Liver (tissue), 3 donors: ENCODE data around the gene RADIL.

Source experiments
- CTCF ChIP-seq: fragments of 150-350 bp; IDR thresholded peaks from 2 replicates; pipeline ENCODE4 v1.5.1; 2017; ENCODE audit warnings: improper control_type of control experiment, low read depth, low read length; ENCODE audit not compliant: missing input control
- FOXA1 ChIP-seq: IDR thresholded peaks from 2 replicates; pipeline ENCODE4 v1.6.1; 2016; ENCODE audit warnings: antibody characterized with exemption
- GABPA ChIP-seq, 2 donors: IDR thresholded peaks in 1 of 2; conservative IDR thresholded peaks in 1 of 2; 2 replicates each; pipeline ENCODE4 v1.6.1; 2016; ENCODE audit warnings: antibody characterized with exemption in 2 of 2, mild to moderate bottlenecking in 1 of 2, moderate library complexity in 1 of 2
- RAD21 ChIP-seq, 2 donors: IDR thresholded peaks; 2 replicates each; pipeline ENCODE4 v1.6.1; 2016; ENCODE audit warnings: antibody characterized with exemption in 2 of 2, mild to moderate bottlenecking in 2 of 2
- RXRA ChIP-seq, 2 donors: IDR thresholded peaks; 2 replicates each; pipeline ENCODE4 v1.6.1; 2017 to 2018; ENCODE audit warnings: antibody characterized with exemption in 2 of 2, mild to moderate bottlenecking in 1 of 2
- SP1 ChIP-seq: IDR thresholded peaks from 2 replicates; pipeline ENCODE4 v1.6.1; 2018; ENCODE audit warnings: antibody characterized with exemption, mild to moderate bottlenecking
- TF ChIP-seq, protein P1 (sequence below): IDR thresholded peaks from 2 replicates; pipeline ENCODE4 v1.6.1; 2016; ENCODE audit warnings: antibody characterized with exemption, mild to moderate bottlenecking
- TF ChIP-seq, protein P2 (sequence below): IDR thresholded peaks from 2 replicates; pipeline ENCODE4 v1.6.1; 2016; ENCODE audit warnings: antibody characterized with exemption
- TF ChIP-seq, protein P3 (sequence below): IDR thresholded peaks from 2 replicates; pipeline ENCODE4 v1.6.1; 2016; ENCODE audit warnings: antibody characterized with exemption
- donor health status: healthy.
- donor health status: healthy.

DNA sequence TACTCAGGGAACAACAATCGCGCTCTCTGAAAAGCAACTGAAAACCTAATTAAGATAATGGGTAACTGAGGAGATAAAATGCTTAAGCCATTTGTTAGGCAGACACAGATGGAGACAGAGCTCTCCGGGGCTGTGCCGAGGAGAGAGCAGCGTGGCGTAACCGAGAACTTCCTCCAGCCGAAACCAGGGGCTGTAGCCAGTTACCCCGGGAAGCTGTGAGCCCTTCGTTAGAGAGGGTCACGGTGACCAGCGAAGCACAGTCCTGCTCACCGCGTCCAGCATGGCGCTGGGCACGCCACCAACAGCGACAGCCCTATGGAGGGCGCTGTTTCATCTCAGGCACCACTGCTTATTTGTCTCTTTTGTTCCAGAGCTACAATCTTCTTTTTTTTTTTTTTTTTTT lies 37.8 kb downstream of the RADIL start:
- TF ChIP-seq, protein P1, sequence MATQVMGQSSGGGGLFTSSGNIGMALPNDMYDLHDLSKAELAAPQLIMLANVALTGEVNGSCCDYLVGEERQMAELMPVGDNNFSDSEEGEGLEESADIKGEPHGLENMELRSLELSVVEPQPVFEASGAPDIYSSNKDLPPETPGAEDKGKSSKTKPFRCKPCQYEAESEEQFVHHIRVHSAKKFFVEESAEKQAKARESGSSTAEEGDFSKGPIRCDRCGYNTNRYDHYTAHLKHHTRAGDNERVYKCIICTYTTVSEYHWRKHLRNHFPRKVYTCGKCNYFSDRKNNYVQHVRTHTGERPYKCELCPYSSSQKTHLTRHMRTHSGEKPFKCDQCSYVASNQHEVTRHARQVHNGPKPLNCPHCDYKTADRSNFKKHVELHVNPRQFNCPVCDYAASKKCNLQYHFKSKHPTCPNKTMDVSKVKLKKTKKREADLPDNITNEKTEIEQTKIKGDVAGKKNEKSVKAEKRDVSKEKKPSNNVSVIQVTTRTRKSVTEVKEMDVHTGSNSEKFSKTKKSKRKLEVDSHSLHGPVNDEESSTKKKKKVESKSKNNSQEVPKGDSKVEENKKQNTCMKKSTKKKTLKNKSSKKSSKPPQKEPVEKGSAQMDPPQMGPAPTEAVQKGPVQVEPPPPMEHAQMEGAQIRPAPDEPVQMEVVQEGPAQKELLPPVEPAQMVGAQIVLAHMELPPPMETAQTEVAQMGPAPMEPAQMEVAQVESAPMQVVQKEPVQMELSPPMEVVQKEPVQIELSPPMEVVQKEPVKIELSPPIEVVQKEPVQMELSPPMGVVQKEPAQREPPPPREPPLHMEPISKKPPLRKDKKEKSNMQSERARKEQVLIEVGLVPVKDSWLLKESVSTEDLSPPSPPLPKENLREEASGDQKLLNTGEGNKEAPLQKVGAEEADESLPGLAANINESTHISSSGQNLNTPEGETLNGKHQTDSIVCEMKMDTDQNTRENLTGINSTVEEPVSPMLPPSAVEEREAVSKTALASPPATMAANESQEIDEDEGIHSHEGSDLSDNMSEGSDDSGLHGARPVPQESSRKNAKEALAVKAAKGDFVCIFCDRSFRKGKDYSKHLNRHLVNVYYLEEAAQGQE = no peak
- TF ChIP-seq CTCF (no peak), FOXA1 (no peak), RAD21 (IDR thresholded peaks at IDR 0.05) (no peak), SP1 (no peak), RXRA (IDR thresholded peaks at IDR 0.05) (no peak), GABPA (IDR thresholded peaks at IDR 0.05 in 1 of 2, conservative IDR thresholded peaks at IDR 0.05 in 1 of 2) (no peak)
- TF ChIP-seq, protein P2, sequence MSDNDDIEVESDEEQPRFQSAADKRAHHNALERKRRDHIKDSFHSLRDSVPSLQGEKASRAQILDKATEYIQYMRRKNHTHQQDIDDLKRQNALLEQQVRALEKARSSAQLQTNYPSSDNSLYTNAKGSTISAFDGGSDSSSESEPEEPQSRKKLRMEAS = no peak
- TF ChIP-seq, protein P3, sequence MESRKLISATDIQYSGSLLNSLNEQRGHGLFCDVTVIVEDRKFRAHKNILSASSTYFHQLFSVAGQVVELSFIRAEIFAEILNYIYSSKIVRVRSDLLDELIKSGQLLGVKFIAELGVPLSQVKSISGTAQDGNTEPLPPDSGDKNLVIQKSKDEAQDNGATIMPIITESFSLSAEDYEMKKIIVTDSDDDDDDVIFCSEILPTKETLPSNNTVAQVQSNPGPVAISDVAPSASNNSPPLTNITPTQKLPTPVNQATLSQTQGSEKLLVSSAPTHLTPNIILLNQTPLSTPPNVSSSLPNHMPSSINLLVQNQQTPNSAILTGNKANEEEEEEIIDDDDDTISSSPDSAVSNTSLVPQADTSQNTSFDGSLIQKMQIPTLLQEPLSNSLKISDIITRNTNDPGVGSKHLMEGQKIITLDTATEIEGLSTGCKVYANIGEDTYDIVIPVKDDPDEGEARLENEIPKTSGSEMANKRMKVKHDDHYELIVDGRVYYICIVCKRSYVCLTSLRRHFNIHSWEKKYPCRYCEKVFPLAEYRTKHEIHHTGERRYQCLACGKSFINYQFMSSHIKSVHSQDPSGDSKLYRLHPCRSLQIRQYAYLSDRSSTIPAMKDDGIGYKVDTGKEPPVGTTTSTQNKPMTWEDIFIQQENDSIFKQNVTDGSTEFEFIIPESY = no peak
